HG02981 (cell line): ENCODE measurements around the gene GRIP1.

Experiments used
- ATAC-seq: cut with Tn5 transposase; IDR thresholded peaks from one replicate; pipeline ENCODE4 v1.9.1; 2021; ENCODE audit warnings: mild to moderate bottlenecking, moderate library complexity; ENCODE audit not compliant: unreplicated experiment

Gene GRIP1

DNA sequence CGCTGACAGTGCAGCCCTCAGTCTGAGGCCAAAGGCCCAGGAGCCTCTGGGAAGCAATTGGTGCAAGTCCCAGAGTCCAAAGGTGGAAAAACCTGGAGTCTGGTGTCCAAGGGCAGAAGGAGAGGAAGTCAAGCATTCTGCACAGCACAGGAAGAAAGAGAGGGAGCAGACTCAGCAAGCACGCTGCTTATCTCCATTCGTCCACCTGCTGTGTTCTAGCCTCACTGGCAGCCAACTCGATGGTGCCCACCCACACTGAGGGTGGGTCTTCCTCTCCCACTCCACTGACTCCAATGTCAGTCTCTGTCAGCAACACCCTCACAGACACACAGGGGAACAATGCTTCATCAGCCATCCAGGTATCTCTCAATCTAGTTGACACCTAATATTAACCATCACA lies 337.8 kb downstream of the GRIP1 start:
- no peak for ATAC-seq

DNA sequence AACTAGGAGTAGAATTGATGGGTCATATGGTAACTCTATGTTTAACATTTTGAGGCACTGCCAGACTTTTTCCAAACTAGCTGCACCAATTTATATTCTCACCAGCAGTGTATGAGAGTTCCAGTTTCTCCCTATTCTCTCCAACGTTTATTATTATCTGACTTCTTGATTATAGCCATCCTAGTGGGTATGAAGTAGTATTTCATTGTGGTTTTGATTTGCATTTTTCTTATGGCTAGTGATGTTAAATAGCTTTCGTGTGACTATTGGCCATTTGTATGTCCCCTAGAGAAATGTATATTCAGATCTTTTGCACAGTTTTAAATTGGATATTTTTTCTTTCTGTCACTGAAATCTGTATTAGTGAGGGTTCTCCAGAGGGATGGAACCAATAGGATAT lies 338.7 kb downstream of the GRIP1 start:
- no peak for ATAC-seq

DNA sequence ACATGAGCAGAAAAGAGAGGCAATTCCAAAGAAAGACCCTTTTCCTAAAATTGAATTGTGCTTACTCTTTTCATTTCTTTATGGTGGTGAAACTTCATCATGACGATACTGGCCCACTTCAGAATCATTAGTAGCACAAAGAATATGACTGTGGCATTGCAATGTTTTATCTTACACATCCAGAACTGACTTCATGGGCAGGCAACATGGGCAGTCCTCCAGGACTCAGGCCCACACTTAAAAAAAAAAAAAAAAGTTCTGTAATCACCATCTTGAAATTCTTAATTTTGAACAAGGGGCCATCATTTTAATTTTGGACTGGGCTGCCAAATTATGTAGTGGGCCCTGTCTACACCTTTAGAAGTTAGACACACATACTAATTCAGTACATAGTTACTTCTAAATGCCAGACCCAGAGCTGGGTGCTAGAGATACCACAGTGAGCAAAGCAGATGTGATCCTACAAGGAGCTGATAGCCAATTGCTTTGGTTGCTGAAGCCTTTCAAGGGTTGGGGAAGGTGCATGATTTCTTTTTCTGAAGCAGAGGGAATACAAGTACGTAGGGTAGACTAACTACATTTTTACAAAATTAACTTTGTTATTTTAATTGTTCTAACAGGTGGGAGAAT lies 341.4 kb downstream of the GRIP1 start:
- no peak for ATAC-seq

DNA sequence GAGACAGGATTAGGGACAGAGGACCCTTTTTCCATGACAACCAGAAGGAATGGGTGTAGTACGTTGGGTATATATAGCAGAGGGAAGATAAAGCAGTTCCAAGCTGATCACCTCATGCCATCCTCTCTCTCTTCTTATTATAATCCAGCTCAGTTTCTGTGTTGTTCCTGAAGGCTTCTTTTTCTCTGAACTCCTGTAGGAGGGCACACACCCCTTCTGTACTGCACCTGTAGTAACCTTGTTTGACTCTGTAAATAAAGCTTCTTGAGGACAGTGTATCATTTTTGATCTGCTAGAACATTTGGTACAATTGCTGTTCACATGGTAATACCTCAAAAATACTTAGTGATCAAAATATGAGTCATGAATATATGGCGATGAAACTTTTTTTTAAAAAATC lies 343.1 kb downstream of the GRIP1 start:
- no peak for ATAC-seq

DNA sequence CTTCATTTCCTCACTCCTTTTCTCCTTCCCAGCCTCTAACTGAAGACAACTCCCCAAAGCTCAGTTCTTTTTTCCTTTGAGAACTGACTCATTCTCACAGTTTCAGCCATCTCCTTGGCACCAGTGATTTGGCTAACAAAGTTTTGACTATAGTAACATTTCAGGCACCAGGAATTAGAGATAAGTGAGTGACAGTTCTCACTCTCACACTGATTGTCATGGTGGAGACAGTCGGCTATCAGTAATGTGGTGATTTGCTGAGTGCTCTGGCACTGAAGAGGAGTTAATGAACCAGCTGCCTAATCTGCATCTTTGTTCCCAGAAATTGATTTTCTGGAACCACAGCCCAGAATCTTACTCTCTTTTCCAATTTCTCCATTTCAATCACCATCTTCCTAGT lies 347.1 kb downstream of the GRIP1 start:
- ATAC-seq: no peak

DNA sequence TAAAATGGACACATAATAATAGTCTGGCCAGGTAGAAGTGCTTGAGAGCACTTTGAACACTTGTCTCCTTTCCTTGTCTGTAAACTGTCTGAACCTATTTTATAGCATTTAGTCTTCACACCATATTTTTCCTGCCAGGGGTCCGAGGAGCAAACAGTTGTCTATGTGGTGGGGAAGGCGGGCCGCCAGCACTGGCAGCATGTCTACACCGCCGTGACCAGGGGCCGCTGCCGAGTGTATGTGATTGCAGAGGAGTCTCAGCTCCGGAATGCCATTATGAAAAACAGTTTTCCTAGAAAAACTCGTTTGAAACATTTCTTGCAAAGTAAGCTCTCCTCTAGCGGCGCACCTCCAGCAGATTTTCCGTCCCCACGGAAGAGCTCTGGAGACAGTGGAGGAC lies 347.9 kb downstream of the GRIP1 start:
- ATAC-seq: no peak

DNA sequence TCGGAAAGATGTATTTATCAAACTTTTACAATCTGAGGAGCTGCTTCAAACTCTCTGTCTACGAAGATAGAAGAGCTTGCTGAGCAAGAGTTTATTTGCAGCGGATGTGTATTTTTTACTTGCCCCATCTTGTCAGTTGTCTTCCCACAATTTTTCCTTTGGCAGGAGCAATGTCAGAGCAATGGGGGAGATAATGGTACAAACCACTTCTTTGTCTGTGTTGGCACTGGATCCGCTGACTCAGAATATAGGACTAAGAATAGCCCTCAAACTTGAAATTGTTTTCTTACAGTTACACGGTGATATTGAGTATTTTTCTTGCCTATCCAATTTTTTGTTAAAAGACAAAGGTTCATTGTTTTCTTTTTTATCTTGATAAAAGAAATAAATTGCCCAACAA lies 348.9 kb downstream of the GRIP1 start:
- no peak for ATAC-seq

DNA sequence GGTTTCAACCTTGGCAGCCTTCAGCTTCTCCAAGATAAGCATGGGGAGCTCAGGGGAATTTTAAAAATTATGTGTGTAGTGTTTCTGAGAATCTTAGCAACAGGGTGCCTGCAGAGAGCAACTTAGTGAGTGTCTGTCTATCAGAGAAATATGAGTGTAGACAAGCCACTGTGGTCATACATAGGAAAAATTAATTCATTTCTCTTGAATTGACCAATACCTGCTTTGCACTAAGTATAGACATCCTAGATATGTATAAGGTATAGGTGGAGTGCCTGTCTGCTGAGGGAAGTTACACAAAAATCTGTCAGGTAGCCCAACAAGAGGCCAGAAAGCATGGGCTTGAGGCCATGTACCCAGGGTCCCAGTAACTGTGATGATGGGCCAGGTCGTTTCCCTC lies 355.9 kb downstream of the GRIP1 start:
- no peak for ATAC-seq

DNA sequence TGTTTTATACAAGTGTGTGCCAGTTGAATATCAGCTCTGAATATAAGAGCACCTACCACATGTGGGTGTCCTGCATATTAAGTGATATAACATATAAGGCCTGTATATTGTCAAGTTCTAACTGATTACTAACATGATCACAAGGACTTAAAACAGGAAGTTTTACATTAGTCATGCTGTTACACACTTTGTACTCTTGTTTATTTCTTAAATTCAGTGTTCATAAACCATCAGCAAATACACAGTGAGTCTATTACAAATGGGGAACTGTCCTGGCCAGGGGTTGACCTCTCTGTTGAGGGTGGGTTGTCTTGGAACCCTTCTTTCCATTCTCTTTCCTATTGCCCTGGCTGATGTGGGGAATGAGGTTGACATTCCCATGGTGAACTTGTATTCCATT lies 357.4 kb downstream of the GRIP1 start:
- ATAC-seq: no peak

DNA sequence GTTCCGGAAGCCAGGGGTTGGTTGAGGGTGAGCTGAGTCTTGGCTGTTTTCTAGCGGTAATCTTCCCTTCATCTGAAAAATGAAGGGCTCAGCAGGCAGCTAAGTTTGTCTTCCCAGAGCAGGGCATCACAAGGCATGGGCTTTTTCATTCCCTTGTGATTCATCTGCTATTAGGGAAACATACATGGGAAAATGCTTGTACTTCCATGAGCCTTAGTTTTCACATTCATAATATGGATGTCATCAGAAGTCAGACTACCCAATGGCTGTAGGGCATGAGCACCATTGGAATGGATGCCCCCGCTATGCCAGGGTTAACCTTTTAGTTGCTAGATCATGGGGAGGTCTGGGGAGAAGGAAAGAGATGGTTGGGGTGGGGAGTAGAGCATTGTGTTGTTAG lies 357.9 kb downstream of the GRIP1 start:
- no peak for ATAC-seq

DNA sequence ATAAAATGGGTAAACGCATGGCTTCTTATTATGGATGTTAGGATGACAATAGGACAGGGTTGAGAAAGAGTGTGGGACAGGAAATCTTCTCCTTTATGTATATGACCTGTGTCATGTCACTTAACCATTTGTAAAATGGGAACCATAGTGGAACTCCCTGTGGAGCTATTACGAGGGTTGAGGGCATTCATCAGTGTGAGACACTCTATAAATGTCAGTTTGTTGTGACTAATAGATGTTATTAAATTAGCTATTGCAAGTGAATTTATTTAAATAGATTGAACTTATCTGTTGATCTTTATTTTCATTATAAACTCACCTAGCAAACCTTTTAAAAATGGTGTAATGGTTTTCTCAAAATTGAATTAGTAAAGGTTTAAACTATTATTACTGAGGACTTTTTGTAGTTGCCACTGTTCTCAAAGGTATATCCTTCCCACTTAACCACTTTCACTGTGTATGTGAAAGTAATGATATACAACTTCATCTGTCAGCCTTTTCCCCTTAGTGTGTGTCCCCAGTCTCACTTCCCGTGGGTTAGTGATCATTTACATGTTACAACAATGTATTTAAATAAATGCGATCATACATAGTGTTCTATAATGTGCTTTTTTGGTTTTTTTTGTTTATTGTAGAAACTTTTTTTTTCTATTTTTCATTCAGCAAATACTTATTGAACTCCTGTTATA lies 359.5 kb downstream of the GRIP1 start:
- ATAC-seq: no peak

DNA sequence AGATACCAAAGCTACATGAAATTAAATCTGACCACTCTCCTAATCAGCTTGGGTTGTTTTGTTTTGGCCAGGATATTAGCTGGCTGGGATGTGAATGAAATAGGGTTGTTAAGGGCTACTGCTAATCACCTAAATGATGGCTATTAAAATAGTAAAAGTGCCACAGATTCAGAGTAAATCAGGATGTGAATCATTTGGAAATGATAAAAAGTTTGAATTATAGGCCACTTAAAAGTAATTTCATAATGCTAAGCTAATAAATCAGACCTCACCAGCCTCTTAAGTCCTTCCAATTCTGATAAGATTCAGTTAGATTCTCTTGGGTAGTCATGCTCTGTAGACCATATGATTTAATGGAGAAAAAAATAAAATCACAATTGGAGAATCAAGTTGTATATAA lies 364.6 kb downstream of the GRIP1 start:
- no peak for ATAC-seq

DNA sequence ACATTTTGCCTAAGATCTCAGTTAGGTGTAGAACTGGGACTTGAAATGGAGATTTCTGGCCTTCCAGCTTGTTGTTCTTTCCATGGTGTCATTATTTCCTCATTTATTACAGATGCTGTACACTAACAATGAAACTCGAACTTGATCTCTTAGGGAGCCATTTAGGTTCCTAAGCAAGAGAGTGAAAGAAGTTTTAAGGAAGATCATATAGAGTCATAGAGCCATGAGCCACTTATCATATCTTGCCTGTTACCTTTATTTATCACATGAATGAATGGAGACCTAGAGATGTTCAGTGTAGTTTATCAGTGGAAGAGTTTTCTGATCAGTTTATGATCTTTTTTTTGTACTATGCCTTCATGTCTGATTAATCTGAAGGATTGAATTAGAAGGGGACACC lies 366.7 kb downstream of the GRIP1 start:
- ATAC-seq: no peak

DNA sequence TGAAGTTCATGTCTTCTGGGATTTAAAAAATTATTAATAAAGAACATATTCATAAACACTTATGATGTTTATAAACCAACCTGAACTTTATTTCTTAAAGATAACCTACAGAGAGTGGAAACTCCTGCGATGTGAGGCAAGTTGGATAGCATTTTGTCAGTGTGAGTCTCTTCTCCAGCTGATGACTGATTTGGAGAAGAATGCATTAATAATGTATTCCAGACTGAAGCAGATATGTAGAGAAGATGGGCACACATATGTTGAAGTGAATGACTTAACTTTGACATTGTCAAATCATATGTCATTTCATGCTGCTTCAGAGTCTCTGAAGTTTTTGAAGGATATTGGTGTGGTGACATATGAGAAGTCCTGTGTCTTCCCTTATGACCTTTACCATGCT lies 369.3 kb downstream of the GRIP1 start:
- ATAC-seq: no peak

DNA sequence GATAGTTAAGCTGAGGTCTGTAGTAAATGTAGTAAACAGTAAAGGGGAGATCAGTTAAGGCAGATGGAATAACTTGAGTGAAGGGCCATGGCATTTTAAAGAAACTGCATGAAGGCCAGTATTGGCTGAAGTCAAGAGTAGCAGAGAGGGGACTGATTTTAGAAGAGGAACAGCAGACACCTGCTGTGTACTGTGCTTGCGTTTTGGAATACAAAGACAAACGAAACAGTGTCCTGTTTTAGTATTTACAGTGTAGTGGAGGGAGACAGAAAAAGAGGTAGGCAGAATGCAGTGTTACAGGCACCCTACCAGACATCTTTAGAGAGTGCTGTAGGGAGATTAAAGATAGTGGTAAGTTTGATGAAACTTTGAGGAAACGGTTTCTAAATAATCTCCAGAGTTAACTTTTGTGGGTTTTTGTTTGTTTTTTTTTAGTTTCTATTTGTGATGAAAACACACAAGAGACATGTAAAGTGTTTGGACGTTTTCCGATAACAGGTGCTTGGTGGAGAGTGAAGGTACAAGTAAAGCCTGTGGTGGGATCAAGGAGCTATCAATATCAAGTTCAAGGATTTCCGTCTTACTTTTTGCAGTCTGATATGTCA lies 374.5 kb downstream of the GRIP1 start:
- ATAC-seq: no peak

DNA sequence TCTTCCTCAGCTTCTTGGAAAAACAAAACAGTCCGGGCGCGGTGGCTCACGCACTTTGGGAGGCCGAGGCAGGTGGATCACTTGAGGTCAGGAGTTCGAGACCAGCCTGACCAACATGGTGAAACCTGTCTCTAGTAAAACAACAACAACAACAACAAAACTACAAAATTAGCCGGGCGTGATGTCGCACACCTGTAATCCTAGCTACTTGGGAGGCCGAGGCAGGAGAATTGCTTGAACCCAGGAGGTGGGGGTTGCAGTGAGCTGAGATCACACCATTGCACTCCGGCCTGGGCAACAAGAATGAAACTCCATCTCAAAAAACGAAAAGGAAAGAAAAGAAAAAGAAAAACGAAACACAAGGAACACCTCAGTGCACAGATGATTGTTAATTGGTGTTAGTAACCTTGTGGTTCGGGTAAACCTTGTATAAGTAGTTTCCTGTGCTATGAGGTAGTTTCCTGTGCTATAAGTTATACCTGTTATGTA lies 375.5 kb downstream of the GRIP1 start:
- peak; percentile 56 for ATAC-seq

DNA sequence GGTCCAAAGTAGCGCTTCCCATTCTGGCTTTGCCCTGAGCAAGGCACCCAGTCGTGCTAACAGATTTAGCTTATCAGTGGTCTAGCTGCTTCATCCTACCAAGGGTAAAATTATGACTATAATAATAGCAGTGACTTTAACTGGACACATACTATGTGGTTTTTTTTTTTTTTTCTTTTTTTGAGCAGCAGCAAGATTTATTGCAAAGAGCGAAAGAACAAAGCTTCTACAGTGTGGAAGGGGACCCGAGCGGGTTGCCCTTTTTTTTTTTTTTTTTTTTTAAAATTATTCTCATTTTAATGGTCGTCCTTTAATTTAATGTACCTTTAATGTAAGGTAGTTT lies 376.1 kb downstream of the GRIP1 start:
- no peak for ATAC-seq

DNA sequence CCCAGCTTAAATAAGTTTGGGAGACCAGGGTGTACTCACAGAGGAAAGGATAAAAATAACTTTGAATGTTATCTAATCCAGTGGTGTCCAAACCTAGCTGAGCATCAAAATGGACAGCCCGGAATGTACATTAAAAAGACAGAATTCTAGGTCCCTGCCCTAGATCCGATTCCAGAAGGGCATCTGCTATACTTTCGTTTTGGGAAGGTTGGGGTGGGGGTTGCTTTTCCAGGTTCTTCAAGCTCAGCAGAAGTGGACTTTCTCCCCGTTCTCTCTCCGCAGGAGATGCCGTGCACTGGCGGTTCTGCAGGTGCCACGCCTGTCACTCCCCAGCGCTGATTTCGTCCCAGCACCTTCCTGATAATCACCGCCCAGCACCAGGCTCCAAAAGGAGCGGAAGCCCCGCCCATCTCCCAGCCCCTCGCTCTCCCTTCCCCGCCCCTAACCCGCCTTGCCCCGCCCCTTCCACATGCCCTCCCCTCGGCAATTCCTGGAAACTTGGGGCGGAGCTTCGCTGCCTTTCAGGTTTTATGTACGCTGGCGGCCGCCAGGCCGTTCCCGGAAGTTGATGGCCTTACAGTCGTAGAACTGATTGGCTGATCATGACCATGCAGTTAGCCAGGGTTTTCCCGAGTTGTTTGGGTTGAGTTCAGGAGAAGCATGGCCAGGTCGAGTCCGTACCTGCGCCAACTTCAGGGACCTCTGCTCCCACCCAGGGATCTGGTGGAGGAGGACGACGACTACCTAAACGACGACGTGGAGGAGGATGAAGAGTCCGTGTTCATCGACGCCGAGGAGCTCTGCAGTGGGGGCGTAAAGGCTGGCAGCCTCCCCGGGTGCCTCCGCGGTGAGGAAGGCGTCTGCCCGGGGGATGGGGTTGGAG lies 376.7 kb downstream of the GRIP1 start, which contains the start of gene HELB:
Gene HELB (plus strand): TSS at position 550 of the 883 bp plus-strand sequence. CDS start 111 bp downstream, at position 661.
- peak; percentile 92 for ATAC-seq

DNA sequence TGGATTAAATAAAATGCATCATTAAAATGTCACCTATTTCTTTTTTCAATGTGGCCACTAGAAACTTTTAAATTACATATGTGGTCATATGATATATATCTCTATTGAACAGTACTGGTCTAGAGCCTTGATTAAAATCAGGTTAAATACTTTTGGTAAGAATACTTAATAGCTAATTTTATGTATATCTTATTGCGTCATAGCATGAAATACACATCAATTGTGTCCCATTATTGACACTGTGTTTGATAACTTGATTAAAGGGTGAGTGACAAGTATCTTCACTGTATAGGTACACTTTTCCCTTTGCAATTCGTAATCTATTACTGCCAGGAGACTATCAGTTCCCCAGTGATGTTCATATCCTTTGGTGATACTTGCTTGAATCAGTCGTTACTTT lies 381.0 kb downstream of the GRIP1 start:
- no peak for ATAC-seq
